Osteocyte (in vitro differentiated cells): ENCODE measurements around the gene CXCL8. TPM values are rescaled to one million over a fixed set of nuclear protein-coding genes. Genes with fewer than 3 reads are reported as not detected.

Experiments used
- DNase-seq: peaks from one replicate; pipeline ENCODE4 v3.0.0; 2021; ENCODE audit warnings: mixed read lengths; ENCODE audit not compliant: unreplicated experiment; ENCODE audit errors: extremely low spot score
- H3K27ac Mint-ChIP-seq: one replicate; pipeline ENCODE4 v1.8.0; 2021; ENCODE audit warnings: mild to moderate bottlenecking, mixed read lengths; ENCODE audit not compliant: unreplicated experiment
- H3K27me3 Mint-ChIP-seq: one replicate; pipeline ENCODE4 v1.8.0; 2021; ENCODE audit warnings: mixed read lengths; ENCODE audit not compliant: unreplicated experiment
- H3K36me3 Mint-ChIP-seq: one replicate; pipeline ENCODE4 v1.8.0; 2021; ENCODE audit warnings: mixed read lengths; ENCODE audit not compliant: unreplicated experiment
- H3K4me1 Mint-ChIP-seq: one replicate; pipeline ENCODE4 v1.8.0; 2021; ENCODE audit warnings: mixed read lengths; ENCODE audit not compliant: unreplicated experiment
- H3K4me3 Mint-ChIP-seq: one replicate; pipeline ENCODE4 v1.8.0; 2021; ENCODE audit warnings: mild to moderate bottlenecking, moderate library complexity, mixed read lengths; ENCODE audit not compliant: unreplicated experiment
- H3K9me3 Mint-ChIP-seq: one replicate; pipeline ENCODE4 v1.8.0; 2021; ENCODE audit warnings: mixed read lengths; ENCODE audit not compliant: unreplicated experiment
- CTCF ChIP-seq: fragments of 200-600 bp; sonication (generic); IDR thresholded peaks from 2 replicates; pipeline ENCODE4 v1.5.0; 2021; ENCODE audit warnings: antibody characterized with exemption, mild to moderate bottlenecking, moderate library complexity
- total RNA-seq: library from RNA; stranded (reverse); gene quantifications from 2 replicates; pipeline ENCODE4 v1.2.1, GENCODE V29; 2021

The CXCL8 gene
- total RNA-seq, 1 donor from 2014 or later: 32.4 TPM

GRCh38 chr4:73728091-73728741, 12.2 kb upstream of the CXCL8 start:
- no peak for TF ChIP-seq CTCF
- Mint-ChIP-seq H3K27me3 (no peaks in the 10 kb centered on the region), H3K9me3 (peaks cover 7% of the 10 kb centered on the region), H3K4me1 (peaks cover 61% of the 10 kb centered on the region), H3K36me3 (peaks cover 3% of the 10 kb centered on the region), H3K27ac (peak overlapping the region; percentile 35), H3K4me3 (no peak overlapping the region)
- no peak for DNase-seq

- Mint-ChIP-seq H3K4me3 (no peak overlapping the region), H3K27me3 (no peaks in the 10 kb centered on the region), H3K4me1 (peaks cover 72% of the 10 kb centered on the region), H3K36me3 (peaks cover 3% of the 10 kb centered on the region), H3K9me3 (peaks cover 7% of the 10 kb centered on the region), H3K27ac (peak overlapping the region; percentile 53)
- peak; percentile 91 for TF ChIP-seq CTCF
- no peak for DNase-seq
Measured at GRCh38 chr4:73729534-73730165, 10.7 kb upstream of the CXCL8 start.

GRCh38 chr4:73730292-73730691, 10.1 kb upstream of the CXCL8 start:
- DNase-seq: no peak
- no peak for TF ChIP-seq CTCF

GRCh38 chr4:73730867-73731266, 9.5 kb upstream of the CXCL8 start:
- H3K27me3 Mint-ChIP-seq: no peaks in the 10 kb centered on the region
- no peak overlapping the region for H3K4me3 Mint-ChIP-seq
- H3K4me1 Mint-ChIP-seq: peaks cover 71% of the 10 kb centered on the region
- DNase-seq: no peak
- peak overlapping the region; percentile 41 for H3K27ac Mint-ChIP-seq
- H3K9me3 Mint-ChIP-seq: peaks cover 7% of the 10 kb centered on the region
- TF ChIP-seq CTCF: no peak
- H3K36me3 Mint-ChIP-seq: peaks cover 3% of the 10 kb centered on the region

More at GRCh38 chr4:73730292-73730691, 10.1 kb upstream of the CXCL8 start:
- Mint-ChIP-seq H3K9me3 (peaks cover 7% of the 10 kb centered on the region), H3K4me3 (no peak overlapping the region), H3K27me3 (no peaks in the 10 kb centered on the region), H3K36me3 (peaks cover 3% of the 10 kb centered on the region), H3K27ac (no peak overlapping the region), H3K4me1 (peaks cover 74% of the 10 kb centered on the region)

DNA sequence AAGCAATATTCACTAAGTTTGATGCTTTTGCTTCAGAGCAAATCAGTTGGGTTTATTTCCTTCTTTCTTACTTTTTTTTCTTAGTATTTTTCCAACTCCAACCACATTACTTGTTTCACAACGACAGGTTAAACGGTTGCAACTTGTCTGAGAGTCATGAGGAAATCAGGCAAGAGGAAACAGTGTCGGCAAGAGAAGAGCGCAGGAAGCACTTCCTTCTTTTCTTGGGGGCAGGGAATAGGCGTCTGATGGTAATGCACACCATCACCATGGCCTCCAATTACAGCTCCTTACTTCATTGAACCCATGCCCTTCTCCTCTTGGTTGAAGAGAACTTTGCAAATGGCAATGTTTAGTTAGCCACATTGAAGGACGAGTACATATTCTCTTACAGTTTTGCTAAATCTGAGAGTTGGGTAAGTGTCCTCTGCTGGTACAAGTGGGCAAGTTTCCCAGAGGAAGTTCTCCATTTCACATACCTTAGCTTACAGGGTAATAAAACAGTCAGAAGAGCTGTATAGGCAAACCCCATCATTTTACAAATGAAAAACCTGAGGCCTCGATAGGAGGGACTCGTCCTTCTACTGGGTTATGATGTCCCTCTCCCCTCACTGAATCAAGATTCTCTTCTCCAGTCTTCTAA, 8.3 kb upstream of the CXCL8 start:
- H3K4me1 Mint-ChIP-seq: peaks cover 66% of the 10 kb centered on the region
- H3K36me3 Mint-ChIP-seq: no peaks in the 10 kb centered on the region
- peaks cover under 1% of the 10 kb centered on the region for H3K9me3 Mint-ChIP-seq
- DNase-seq: no peak
- no peak overlapping the region for H3K4me3 Mint-ChIP-seq
- H3K27ac Mint-ChIP-seq: no peak overlapping the region
- TF ChIP-seq CTCF: no peak
- no peaks in the 10 kb centered on the region for H3K27me3 Mint-ChIP-seq
